Measurements from ENCODE around the gene MYOZ3.

MYOZ3 gene

GRCh38 chr5:150706776-150707390 is 45.8 kb downstream of the MYOZ3 start:
- DNase-seq, result no peak

DNA sequence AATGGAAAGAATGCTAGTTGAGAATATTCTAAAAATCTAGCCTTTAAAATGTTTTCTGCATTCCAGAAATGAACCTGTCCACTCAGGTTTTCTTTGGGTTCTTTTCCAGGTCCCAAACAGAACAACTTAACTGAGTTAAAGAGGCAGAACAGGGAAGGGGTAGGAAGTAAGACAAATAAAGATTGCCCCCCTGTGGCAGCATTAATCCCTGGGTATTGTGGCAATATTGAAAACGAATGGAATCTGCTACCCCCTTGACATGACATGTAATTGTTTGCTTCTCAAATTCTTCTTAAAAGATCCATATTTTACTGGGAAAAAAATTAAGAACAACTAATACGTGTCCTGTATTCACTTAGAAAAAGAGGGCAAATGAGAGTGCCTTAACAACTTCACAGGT is 49.1 kb downstream of the MYOZ3 start:
- DNase-seq, result no peak

DNA sequence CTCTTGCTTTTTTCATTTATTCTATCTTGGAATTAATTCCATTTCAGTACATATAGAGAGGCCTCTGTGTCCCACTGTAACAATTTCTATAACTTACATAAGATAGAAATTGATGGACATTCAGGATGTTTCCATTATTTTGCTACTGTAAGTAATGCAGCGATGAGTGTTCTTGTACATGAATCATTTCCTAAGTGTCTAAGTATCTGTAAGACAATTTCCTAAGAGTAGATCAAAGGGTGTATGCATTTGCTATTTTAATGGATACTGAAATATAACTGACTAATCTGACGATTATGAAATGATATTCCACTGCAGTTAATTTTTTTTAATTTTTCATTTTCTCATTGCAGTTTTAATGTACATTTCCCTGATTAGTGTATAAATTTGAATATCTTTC is 62.8 kb downstream of the MYOZ3 start:
- no peak for DNase-seq

All from DMS 273 treated with DMSO at 0.1 percent for 48 hours (cell line).